HepG2 (cell line): ENCODE results near the gene ZXDC. TPM values are rescaled to one million over a fixed set of nuclear protein-coding genes. Genes with fewer than 3 reads are reported as not detected.

Experiments used
- AKAP8 ChIP-seq: sonication (generic); formaldehyde crosslinking; IDR thresholded peaks from 2 replicates; pipeline ENCODE4 v1.5.1; 2020; ENCODE audit warnings: mild to moderate bottlenecking, missing genetic modification reagents
- ATF1 ChIP-seq: IDR thresholded peaks from 2 replicates; pipeline ENCODE4 v1.6.1; 2016; ENCODE audit warnings: mild to moderate bottlenecking, control low read depth
- DPF2 ChIP-seq: sonication (generic); formaldehyde crosslinking; IDR thresholded peaks from 2 replicates; pipeline ENCODE4 v1.4.0; 2020; ENCODE audit warnings: mild to moderate bottlenecking, low read depth, missing genetic modification reagents, borderline replicate concordance
- ELF4 ChIP-seq: sonication (generic); formaldehyde crosslinking; IDR thresholded peaks from 2 replicates; pipeline ENCODE4 v1.5.0; 2020; ENCODE audit warnings: missing genetic modification reagents, mild to moderate bottlenecking, moderate library complexity, borderline replicate concordance
- FOSL2 ChIP-seq: sonication (generic); formaldehyde crosslinking; IDR thresholded peaks from 2 replicates; pipeline ENCODE4 v1.4.0; 2020; ENCODE audit warnings: missing genetic modification reagents
- FOXP1 ChIP-seq, 2 experiments: fragments of 450-650 bp in 1 of 2; IDR thresholded peaks; 2 replicates each; pipeline ENCODE4 v1.6.1; 2017 to 2018; ENCODE audit warnings: antibody characterized with exemption in 1 of 2
- GMEB2 ChIP-seq: IDR thresholded peaks from 2 replicates; pipeline ENCODE4 v1.6.1; 2016; ENCODE audit warnings: missing biosample characterization, missing genetic modification reagents, low read depth
- GPN1 ChIP-seq: sonication (generic); formaldehyde crosslinking; IDR thresholded peaks from 2 replicates; pipeline ENCODE4 v1.5.1; 2020; ENCODE audit warnings: missing genetic modification reagents, borderline replicate concordance
- NFIC ChIP-seq: IDR thresholded peaks from 2 replicates; pipeline ENCODE4 v1.6.1; 2012; ENCODE audit warnings: mild to moderate bottlenecking, low read length, inconsistent platforms
- PITX1 ChIP-seq: sonication (generic); formaldehyde crosslinking; IDR thresholded peaks from 2 replicates; pipeline ENCODE4 v1.5.1; 2020; ENCODE audit warnings: mild to moderate bottlenecking, missing genetic modification reagents
- RORA ChIP-seq: sonication (generic); formaldehyde crosslinking; IDR thresholded peaks from 2 replicates; pipeline ENCODE4 v1.5.0; 2020; ENCODE audit warnings: mild to moderate bottlenecking, missing genetic modification reagents, moderate library complexity
- SAP130 ChIP-seq: IDR thresholded peaks from 2 replicates; pipeline ENCODE4 v1.6.1; 2016; ENCODE audit warnings: low read depth
- TCF12 ChIP-seq, 2 experiments: fragments of 450-650 bp in 1 of 2; sonication (generic) in 1 of 2; formaldehyde crosslinking in 1 of 2; IDR thresholded peaks; 2 replicates each; pipeline versions ENCODE4 v1.6.1 to v1.8.0; 2017 to 2022; ENCODE audit warnings: antibody characterized with exemption in 1 of 2, mild to moderate bottlenecking in 1 of 2, missing genetic modification reagents in 1 of 2, moderate library complexity in 1 of 2
- ZBTB21 ChIP-seq: sonication (generic); formaldehyde crosslinking; IDR thresholded peaks from 2 replicates; pipeline ENCODE4 v1.4.0; 2020; ENCODE audit warnings: missing genetic modification reagents
- ZBTB39 ChIP-seq: sonication (generic); formaldehyde crosslinking; IDR thresholded peaks from 2 replicates; pipeline ENCODE4 v1.5.0; 2020; ENCODE audit warnings: missing genetic modification reagents
- ZFP82 ChIP-seq: sonication (generic); formaldehyde crosslinking; IDR thresholded peaks from 2 replicates; pipeline ENCODE4 v1.5.1; 2020; ENCODE audit warnings: mild to moderate bottlenecking, missing genetic modification reagents, borderline replicate concordance
- ZNF292 ChIP-seq: sonication (generic); formaldehyde crosslinking; IDR thresholded peaks from 2 replicates; pipeline ENCODE4 v1.8.1; 2022; ENCODE audit warnings: mild to moderate bottlenecking, low read depth, missing genetic modification reagents, borderline replicate concordance
- ZNF670 ChIP-seq: sonication (generic); formaldehyde crosslinking; IDR thresholded peaks from 2 replicates; pipeline ENCODE4 v1.8.0; 2022; ENCODE audit warnings: mild to moderate bottlenecking, missing genetic modification reagents, borderline replicate concordance
- ZNF773 ChIP-seq: sonication (generic); formaldehyde crosslinking; IDR thresholded peaks from 2 replicates; pipeline ENCODE4 v1.4.0; 2020; ENCODE audit warnings: missing genetic modification reagents, borderline replicate concordance
- polyA plus RNA-seq, 8 experiments: library from polyadenylated mRNA; depleted of rRNA in 3 of 8; stranded (reverse) in 7 of 8; unstranded in 1 of 8; fragments of >200 nt; fragmentation: Illumina TruSeq in 4 of 8; extraction: Trizol in 4 of 8; gene quantifications; 2 replicates each; pipeline versions ENCODE4 v1.2.1 to v1.2.3, GENCODE V29; 2011 to 2016; ENCODE audit warnings: low read depth in 4 of 8, missing spikeins in 1 of 8, mixed read lengths in 1 of 8; ENCODE audit not compliant: insufficient read depth in 1 of 8
- total RNA-seq, 5 experiments: library from RNA; depleted of rRNA; stranded (reverse); fragments of >200 nt; fragmentation: Illumina TruSeq; extraction: Trizol; gene quantifications; 2 replicates each; pipeline ENCODE4 v1.2.3, GENCODE V29; 2016; ENCODE audit warnings: low read depth in 1 of 5
- TF ChIP-seq, protein P1 (sequence below): sonication (generic); formaldehyde crosslinking; IDR thresholded peaks from 2 replicates; pipeline ENCODE4; 2020; ENCODE audit warnings: missing genetic modification reagents, mild to moderate bottlenecking, borderline replicate concordance

Gene ZXDC
- total and polyA plus RNA-seq, 2 of the 13 experiments (the other 11 are each of a cell fraction or from before 2014, with no cell fraction given), result 17.6 to 21.2 TPM

DNA sequence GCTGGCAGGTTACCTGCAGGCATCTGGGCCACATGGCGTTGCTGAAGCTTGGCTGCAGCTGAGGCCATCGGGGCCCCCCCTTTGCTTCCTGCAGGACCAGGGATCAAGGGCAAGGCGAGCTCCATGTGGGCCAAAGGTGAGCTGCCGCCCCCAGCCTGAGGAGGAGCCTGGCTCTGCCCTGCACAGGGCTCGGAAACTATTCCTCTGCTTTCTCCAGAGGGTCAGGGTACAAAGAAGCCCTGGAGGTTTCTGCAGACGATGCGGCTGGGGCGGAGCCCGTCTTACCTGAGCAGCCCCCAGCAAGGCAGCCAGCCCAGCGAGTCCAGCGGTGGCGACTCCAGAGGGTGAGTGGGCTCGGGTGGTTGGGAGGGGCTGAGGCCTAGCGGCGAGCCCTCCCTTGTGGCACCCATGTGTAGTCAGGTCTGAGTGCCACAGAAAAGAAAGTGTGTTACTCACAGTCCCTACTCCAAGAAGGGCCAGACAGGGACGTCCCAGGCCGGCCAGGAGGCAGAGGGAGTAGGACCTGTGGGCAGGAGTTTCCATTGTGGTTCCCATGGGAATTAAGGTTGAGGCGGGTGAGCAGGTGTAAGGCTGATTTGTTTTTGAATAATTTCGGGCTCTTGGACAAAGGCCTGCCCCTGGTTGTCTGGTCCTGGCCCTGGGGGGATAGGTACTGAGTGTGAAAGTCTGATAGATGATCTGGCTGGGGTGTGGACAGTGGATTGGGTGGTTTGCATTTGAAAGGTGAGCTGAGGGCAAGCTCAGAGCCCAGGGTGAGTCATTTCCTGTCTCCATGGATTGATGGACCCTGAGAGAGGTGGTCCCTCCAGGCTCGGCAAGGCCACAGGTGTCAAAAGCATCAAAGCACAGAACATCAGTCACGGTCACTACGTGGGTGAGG is 55.6 kb downstream of the ZXDC start (continued):
- TF ChIP-seq, protein P1, sequence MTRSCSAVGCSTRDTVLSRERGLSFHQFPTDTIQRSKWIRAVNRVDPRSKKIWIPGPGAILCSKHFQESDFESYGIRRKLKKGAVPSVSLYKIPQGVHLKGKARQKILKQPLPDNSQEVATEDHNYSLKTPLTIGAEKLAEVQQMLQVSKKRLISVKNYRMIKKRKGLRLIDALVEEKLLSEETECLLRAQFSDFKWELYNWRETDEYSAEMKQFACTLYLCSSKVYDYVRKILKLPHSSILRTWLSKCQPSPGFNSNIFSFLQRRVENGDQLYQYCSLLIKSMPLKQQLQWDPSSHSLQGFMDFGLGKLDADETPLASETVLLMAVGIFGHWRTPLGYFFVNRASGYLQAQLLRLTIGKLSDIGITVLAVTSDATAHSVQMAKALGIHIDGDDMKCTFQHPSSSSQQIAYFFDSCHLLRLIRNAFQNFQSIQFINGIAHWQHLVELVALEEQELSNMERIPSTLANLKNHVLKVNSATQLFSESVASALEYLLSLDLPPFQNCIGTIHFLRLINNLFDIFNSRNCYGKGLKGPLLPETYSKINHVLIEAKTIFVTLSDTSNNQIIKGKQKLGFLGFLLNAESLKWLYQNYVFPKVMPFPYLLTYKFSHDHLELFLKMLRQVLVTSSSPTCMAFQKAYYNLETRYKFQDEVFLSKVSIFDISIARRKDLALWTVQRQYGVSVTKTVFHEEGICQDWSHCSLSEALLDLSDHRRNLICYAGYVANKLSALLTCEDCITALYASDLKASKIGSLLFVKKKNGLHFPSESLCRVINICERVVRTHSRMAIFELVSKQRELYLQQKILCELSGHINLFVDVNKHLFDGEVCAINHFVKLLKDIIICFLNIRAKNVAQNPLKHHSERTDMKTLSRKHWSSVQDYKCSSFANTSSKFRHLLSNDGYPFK (CRISPR knock-in tag), result peak; percentile 15; the same call in 1 of the 2 replicates
- TF ChIP-seq ZNF670, result 0 out of 2 replicates have a peak, but pooled peaks have one; percentile 11
- TF ChIP-seq ELF4 (CRISPR knock-in tag), result no peak
- TF ChIP-seq FOSL2 (CRISPR knock-in tag), result peak; percentile 92
- TF ChIP-seq GPN1 (CRISPR knock-in tag), result no peak
- no peak for TF ChIP-seq RORA (CRISPR knock-in tag)
- TF ChIP-seq ZBTB39 (CRISPR knock-in tag), result no peak
- TF ChIP-seq DPF2 (CRISPR knock-in tag), result no peak
- TF ChIP-seq ZNF773 (CRISPR knock-in tag), result no peak
- TF ChIP-seq NFIC, result no peak
- TF ChIP-seq ZBTB21, result no peak
- TF ChIP-seq ZNF292 (CRISPR knock-in tag), result 0 out of 2 replicates have a peak, but pooled peaks have one; percentile 31
- TF ChIP-seq TCF12 (IDR thresholded peaks at IDR 0.05), result no peak
- TF ChIP-seq TCF12 (CRISPR knock-in tag; IDR thresholded peaks at IDR 0.05), result no peak
- TF ChIP-seq ZFP82, result no peak
- 0 out of 2 replicates have a peak, but pooled peaks have one; percentile 46 for TF ChIP-seq PITX1
- TF ChIP-seq GMEB2, result no peak
- TF ChIP-seq FOXP1 (IDR thresholded peaks at IDR 0.05), result no peak
- no peak for TF ChIP-seq FOXP1 (CRISPR knock-in tag; IDR thresholded peaks at IDR 0.05)
- TF ChIP-seq SAP130 (CRISPR knock-in tag), result peak; percentile 35; the same call in 1 of the 2 replicates
- no peak for TF ChIP-seq ATF1 (CRISPR knock-in tag)
- no peak for TF ChIP-seq AKAP8
